Large intestine (tissue), 3 donors: ENCODE data around the gene RERE. TPM values are rescaled to one million over a fixed set of nuclear protein-coding genes. Genes with fewer than 3 reads are reported as not detected.
"Not testable (repeated sequence)": the region's sequence is repeated elsewhere in the genome, so short reads cannot be mapped to it uniquely, and the experiment has no call there.

ENCODE experiments used
- DNase-seq, 2 donors: peaks; one replicate each; pipeline versions ENCODE4 v3.0.0 to v3.0.0-alpha.2; 2013
- H3K27ac ChIP-seq: one replicate; pipeline ENCODE4 v1.5.1; 2013; ENCODE audit warnings: low read length
- H3K27me3 ChIP-seq: 2 replicates; pipeline ENCODE4 v1.6.1; 2013; ENCODE audit warnings: low read length; ENCODE audit not compliant: control insufficient read depth, insufficient read depth
- H3K36me3 ChIP-seq: 2 replicates; pipeline ENCODE4 v1.6.1; 2013; ENCODE audit warnings: low read length; ENCODE audit not compliant: control insufficient read depth, insufficient read depth
- H3K4me1 ChIP-seq: one replicate; pipeline ENCODE4 v1.6.1; 2013; ENCODE audit warnings: low read length; ENCODE audit not compliant: control insufficient read depth, insufficient read depth
- H3K4me3 ChIP-seq: one replicate; pipeline ENCODE4 v1.5.1; 2013; ENCODE audit warnings: low read length
- H3K9me3 ChIP-seq: one replicate; pipeline ENCODE4 v1.6.1; 2013; ENCODE audit warnings: mild to moderate bottlenecking, low read depth, low read length, moderate library complexity; ENCODE audit not compliant: control insufficient read depth
- WGBS: methylation state at CpG from one replicate; pipeline ENCODE4 v1.1.5; 2013; ENCODE audit warnings: low lambda C conversion rate; ENCODE audit not compliant: insufficient coverage; 5-methylcytosine and 5-hydroxymethylcytosine counted together
- polyA plus RNA-seq: library from polyadenylated mRNA; unstranded; fragments of 120-200 nt; gene quantifications from one replicate; pipeline ENCODE4 v1.2.1, GENCODE V29; 2013

Gene RERE
- polyA plus RNA-seq, 1 donor: 62.3 TPM

DNA sequence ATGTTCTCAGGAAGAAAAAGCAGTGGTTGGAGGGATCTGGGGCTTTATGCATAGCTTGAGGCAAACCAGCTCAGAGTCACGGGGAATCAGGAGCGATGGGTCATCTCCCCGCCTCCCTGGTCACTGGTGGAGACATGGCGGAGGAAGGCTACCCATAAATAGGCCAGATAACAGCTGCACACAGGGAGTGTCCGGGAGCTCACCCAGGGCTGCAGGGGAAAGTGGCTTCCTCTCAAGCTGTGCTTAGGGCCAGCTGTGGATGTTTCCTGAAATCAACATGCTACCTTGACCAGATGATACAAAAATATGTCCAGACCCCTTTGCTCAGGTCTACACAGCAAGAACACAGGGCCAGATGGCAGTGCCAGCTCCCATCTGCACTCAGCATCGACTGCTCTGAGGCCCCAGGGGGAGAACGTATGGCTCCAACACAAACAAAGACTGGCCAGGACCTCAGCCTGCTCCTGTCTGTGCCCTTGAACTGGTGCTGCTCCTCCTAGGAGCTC, 27.1 kb upstream of the RERE start:
- Histone ChIP-seq H3K4me3 (no peak overlapping the region), H3K27me3 (no peaks in the 10 kb centered on the region), H3K36me3 (no peaks in the 10 kb centered on the region), H3K9me3 (no peaks in the 10 kb centered on the region), H3K27ac (peak overlapping the region; percentile 44), H3K4me1 (peaks cover 50% of the 10 kb centered on the region)
- peak in 1 of 2 donors; percentile 54 for DNase-seq
- no CpG with 5 or more reads among the region's 7 CpGs for WGBS

DNA sequence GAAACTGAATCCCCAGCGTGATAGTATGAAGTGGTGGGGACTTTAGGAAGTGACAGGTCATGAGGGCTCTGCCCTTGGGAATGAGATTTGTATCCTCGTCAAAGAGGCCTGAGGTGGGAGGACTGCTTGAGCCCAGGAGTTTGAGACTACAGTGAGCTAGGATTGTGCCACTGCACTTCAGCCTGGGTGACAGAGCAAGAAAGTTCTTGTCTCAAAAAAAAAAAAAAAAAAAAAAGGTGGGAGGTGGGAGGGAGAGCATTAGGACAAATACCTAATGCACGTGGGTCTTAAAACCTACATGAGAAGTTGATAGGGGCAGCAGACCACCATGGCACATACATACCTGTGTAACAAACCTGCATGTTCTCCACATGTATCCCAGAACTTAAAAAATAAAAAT, 24.0 kb upstream of the RERE start:
- Histone ChIP-seq H3K9me3 (no peaks in the 10 kb centered on the region), H3K4me3 (no peak overlapping the region), H3K4me1 (peaks cover 22% of the 10 kb centered on the region), H3K36me3 (no peaks in the 10 kb centered on the region), H3K27ac (no peak overlapping the region), H3K27me3 (no peaks in the 10 kb centered on the region)
- WGBS: no CpG with 5 or more reads among the region's 3 CpGs
- DNase-seq: no peak

DNA sequence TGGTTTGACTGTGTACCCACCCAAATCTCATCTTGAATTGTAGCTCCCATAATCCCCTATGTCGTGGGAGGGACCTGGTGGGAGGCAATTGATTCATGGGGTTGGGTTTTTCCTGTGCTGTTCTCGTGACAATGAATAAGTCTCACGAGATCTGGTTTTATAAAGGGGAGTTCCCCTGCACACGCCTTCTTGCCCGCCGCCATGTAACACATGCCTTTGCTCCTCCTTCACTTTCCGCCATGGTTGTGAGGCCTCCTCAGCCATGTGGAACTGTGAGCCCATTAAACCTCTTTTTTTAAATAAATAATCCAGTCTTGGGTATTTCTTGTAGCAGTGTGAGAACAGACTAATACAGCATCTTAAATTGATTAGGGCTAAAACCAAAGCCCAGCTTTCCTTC, 22.6 kb upstream of the RERE start:
- H3K9me3 ChIP-seq: no peaks in the 10 kb centered on the region
- H3K4me1 ChIP-seq: peaks cover 9% of the 10 kb centered on the region
- H3K36me3 ChIP-seq: no peaks in the 10 kb centered on the region
- no peak for DNase-seq
- H3K27me3 ChIP-seq: no peaks in the 10 kb centered on the region
- WGBS: 100% methylated on average over 1 of the region's 7 CpGs
- no peak overlapping the region for H3K4me3 ChIP-seq
- no peak overlapping the region for H3K27ac ChIP-seq

DNA sequence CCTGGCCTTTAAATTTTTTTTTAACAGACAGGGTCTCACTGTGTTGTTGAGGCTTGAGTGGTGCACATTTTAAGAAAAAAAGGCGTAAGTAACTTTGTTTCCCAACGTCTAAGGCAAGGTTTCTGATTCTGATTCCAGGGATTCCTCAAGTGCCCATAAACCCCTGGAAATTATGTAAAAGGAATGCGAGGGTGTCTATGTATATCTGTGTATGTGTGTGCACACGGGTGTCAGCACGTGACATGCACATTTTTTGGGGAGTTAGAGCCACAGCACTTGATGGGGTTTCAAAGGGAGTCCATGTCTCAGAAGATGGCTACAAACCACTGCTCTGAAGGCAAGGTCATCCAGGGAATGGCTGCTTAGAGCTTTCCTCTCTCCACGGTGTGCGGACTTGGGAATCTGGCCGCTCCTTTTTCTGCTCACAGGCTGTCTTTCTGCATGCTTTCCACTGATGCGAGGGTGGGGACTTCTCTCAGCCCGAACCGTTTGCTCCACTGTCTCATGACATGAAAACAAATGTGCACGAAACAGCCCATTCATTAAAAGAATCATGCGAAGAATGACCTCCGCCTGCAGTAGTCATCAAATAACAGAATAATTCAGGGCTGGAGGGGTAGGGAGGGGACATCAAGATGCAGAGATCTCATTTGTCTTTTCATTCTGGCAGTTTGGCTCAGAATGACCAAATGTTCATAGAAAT, 18.7 kb upstream of the RERE start:
- WGBS: no CpG with 5 or more reads among the region's 14 CpGs
- Histone ChIP-seq H3K27ac (no peak overlapping the region), H3K4me3 (no peak overlapping the region), H3K36me3 (no peaks in the 10 kb centered on the region), H3K9me3 (no peaks in the 10 kb centered on the region), H3K4me1 (no peaks in the 10 kb centered on the region), H3K27me3 (no peaks in the 10 kb centered on the region)
- no peak for DNase-seq

DNA sequence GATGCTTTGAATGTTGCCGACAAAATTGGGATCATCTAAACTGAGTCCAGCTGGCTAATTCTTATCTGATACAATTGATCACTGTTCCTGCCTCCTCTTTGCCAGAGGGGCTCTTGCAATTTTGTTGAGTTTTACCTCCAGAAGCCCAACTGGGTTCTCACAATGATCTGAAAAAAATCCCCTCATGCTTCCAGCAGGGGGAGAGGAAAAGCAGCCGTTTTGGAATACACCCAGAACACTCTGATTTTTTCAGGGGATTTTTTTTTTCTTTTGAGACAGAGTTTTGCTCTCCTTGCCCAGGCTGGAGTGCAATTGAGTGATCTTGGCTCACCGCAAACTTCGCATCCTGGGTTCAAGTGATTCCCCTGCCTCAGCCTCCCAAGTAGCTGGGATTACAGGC, 13.9 kb upstream of the RERE start:
- H3K36me3 ChIP-seq: no peaks in the 10 kb centered on the region
- DNase-seq: no peak
- WGBS: 80% methylated on average over 1 of the region's 4 CpGs

DNA sequence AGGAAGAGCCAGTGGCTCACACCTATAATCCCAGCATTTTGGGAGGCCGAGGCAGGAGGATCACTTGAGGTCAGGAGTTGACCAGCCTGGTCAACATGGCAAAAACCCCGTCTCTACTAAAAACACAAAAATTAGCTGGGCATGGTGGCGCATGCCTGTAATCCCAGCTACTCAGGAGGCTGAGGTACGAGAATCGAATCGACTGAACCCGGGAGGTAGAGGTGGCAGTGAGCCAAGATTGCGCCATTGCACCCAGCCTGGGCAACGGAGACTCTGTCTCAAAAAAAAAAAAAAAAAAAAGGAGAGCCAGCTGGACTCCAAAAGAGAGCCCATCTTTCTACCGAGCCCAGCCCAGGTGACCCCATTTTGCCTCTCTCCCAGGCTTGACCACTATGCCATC, 13.3 kb upstream of the RERE start:
- 73% methylated on average over 3 of the region's 10 CpGs for WGBS
- H3K36me3 ChIP-seq, DNase-seq, H3K27ac ChIP-seq, H3K27me3 ChIP-seq, H3K4me3 ChIP-seq, H3K9me3 ChIP-seq, H3K4me1 ChIP-seq: not testable (repeated sequence)

More for the DNA sequence above, 13.9 kb upstream of the RERE start:
- Histone ChIP-seq H3K9me3 (no peaks in the 10 kb centered on the region), H3K4me1 (no peaks in the 10 kb centered on the region), H3K4me3 (no peak overlapping the region), H3K27me3 (no peaks in the 10 kb centered on the region), H3K27ac (no peak overlapping the region)

DNA sequence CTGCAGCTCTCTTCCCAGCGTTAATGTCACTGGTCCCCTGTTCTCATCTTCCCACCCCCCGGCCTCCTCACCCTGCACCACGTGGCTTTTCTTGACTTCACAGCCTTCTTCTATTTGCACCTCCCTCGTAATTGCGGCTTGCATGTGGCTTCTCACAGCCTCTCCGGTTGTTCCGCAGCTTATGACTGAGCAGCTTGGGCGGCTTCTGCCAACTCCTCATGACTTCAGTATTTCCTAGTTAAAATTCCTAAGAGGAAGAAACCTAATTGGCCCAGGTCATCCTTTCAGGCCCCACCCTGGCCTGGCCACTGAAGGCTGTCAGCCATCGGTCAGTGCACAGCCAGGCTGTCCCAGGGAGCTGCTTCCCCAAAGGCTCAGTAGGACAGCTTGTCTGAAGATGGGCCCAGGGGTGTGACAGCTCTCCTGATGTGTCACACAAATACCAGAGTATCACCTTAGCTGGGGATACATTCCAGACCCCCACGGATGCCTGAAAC, 8.6 kb upstream of the RERE start:
- no peaks in the 10 kb centered on the region for H3K27me3 ChIP-seq
- no peak overlapping the region for H3K27ac ChIP-seq
- no peak overlapping the region for H3K4me3 ChIP-seq
- no peak for DNase-seq
- peaks cover 9% of the 10 kb centered on the region for H3K4me1 ChIP-seq
- no peaks in the 10 kb centered on the region for H3K36me3 ChIP-seq
- WGBS: no CpG with 5 or more reads among the region's 10 CpGs
- no peaks in the 10 kb centered on the region for H3K9me3 ChIP-seq

DNA sequence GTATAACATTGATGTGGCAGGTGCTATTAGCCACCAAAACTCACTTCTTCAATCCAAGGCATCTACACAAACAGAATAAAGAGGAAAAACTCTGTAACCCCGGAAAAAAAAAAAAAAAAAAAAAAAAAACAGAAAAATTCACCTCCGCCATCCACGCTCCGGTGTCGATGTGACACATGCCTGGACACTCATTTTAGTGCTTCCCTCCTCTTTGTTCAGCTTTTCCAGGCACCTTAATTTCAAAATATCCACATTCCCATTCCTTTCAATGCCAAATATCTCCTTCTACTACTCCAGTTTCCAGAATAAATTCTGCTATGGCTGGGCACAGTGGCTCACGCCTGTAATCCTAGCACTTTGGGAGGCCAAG, 5.8 kb upstream of the RERE start:
- H3K9me3 ChIP-seq: no peaks in the 10 kb centered on the region
- 66% methylated on average over 3 of the region's 6 CpGs for WGBS

DNA sequence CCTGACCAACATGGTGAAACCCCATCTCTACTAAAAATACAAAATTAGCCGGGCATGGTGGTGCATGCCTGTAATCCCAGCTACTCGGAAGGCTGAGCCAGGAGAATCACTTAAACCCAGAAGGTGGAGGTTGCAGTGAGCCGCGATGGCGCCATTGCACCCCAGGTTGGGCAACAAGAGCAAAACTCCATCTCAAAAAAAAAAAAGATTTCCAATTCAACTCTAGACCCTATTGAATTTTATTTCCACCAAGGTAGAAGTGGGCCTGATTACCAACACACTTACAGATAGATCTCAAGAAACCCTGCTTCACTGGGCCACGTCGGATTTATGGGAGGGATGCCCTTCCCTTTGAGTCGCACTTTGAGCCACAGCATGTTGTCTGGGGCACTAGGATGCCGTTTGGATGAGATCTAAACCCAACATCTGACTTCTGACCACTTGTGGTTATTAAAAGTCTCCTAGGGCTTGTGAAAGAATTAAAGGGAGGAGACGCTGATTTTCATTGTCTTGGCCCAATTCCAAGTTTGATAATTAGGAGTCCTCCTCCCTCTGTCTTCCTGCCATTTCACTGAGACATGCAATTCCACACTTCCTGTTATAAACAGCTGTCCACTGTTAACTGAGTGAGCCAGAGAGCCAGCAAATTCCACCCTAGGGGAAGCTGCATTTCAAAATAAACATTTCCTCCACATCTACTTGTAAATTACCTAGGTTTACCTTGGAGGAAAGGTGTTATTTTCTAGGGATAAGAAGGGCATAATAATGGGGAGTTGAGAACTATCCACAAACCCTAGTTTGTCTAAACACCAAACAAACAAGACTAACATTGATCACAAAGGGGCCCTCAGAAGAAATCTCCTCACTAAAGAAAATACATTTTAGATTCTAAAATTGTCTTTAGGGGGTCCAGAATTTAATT, 5.2 kb upstream of the RERE start:
- Histone ChIP-seq H3K27ac (peak overlapping the region; percentile 18), H3K36me3 (no peaks in the 10 kb centered on the region), H3K9me3 (no peaks in the 10 kb centered on the region), H3K4me1 (peaks cover 13% of the 10 kb centered on the region), H3K4me3 (no peak overlapping the region), H3K27me3 (no peaks in the 10 kb centered on the region)
- DNase-seq: peak; percentile 70 to 90
- WGBS: 20% methylated on average over 1 of the region's 10 CpGs

More for the DNA sequence above, 5.8 kb upstream of the RERE start:
- no peak overlapping the region for H3K4me3 ChIP-seq
- peak overlapping the region; percentile 18 for H3K27ac ChIP-seq
- H3K4me1 ChIP-seq: peaks cover 12% of the 10 kb centered on the region
- DNase-seq: no peak
- no peaks in the 10 kb centered on the region for H3K27me3 ChIP-seq
- H3K36me3 ChIP-seq: no peaks in the 10 kb centered on the region

DNA sequence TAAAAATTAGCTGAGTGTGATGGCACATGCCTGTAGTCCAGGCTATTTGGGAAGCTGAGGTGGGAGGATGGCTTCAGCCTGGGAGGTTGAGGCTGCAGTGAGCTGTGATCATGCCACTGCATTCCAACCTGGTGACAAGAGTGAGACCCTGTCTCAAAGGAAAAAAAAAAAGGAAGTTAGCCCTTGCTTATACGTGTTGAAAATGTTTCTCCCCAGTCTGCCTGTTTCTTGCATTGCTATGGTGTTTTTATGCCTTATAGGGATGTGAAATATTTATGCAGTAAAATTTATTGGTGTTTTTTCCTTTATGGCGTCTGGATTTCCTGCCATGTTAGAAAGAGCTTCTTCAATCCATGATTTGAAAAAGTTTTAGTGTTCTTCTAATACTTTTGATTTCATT, 3.6 kb upstream of the RERE start:
- no peaks in the 10 kb centered on the region for H3K36me3 ChIP-seq
- H3K4me3 ChIP-seq: no peak overlapping the region
- peaks cover 13% of the 10 kb centered on the region for H3K4me1 ChIP-seq
- 63% methylated on average over 2 of the region's 2 CpGs for WGBS
- no peak for DNase-seq
- no peaks in the 10 kb centered on the region for H3K9me3 ChIP-seq
- H3K27ac ChIP-seq: no peak overlapping the region
- H3K27me3 ChIP-seq: no peaks in the 10 kb centered on the region
